CD4-positive, CD25-positive, alpha-beta regulatory T cell (primary cell): ENCODE results near the gene CIC. TPM values are rescaled to one million over a fixed set of nuclear protein-coding genes. Genes with fewer than 3 reads are reported as not detected.
"Not testable (repeated sequence)": the region's sequence is repeated elsewhere in the genome, so short reads cannot be mapped to it uniquely, and the experiment has no call there.

Experiments
- ATAC-seq, 2 donors: fragments of 150-1000 bp; cut with Tn5 transposase; one replicate each; pipeline ENCODE4 v1.10.0; 2021; ENCODE audit warnings: low read depth in 2 of 2, moderate number of reproducible peaks in 2 of 2, moderate library complexity in 1 of 2
- DNase-seq, 3 donors: peaks; one replicate each; pipeline versions ENCODE4 v3.0.0 to v3.0.0-alpha.2; 2012 to 2022; ENCODE audit warnings: mixed read lengths in 1 of 3
- H3K27ac ChIP-seq: one replicate; pipeline ENCODE4 v1.7.0; 2013; ENCODE audit warnings: mild to moderate bottlenecking, low read length; ENCODE audit not compliant: insufficient read depth, poor library complexity, severe bottlenecking
- H3K27me3 ChIP-seq: one replicate; pipeline ENCODE4 v1.7.0; 2013; ENCODE audit warnings: low read length; ENCODE audit not compliant: control insufficient read depth, insufficient read depth
- H3K36me3 ChIP-seq: one replicate; pipeline ENCODE4 v1.7.0; 2013; ENCODE audit warnings: mild to moderate bottlenecking, low read length, moderate library complexity; ENCODE audit not compliant: control insufficient read depth, insufficient read depth
- H3K4me1 ChIP-seq: 2 replicates; pipeline ENCODE4 v1.7.0; 2013; ENCODE audit warnings: mild to moderate bottlenecking, low read length; ENCODE audit not compliant: insufficient read depth, control insufficient read depth, poor library complexity, severe bottlenecking
- H3K4me3 ChIP-seq: one replicate; pipeline ENCODE4 v1.7.0; 2013; ENCODE audit warnings: low read depth, mild to moderate bottlenecking, low read length, moderate library complexity
- H3K9me3 ChIP-seq, 2 experiments: 1 replicate in 1 of 2; 2 replicates in 1 of 2; pipeline ENCODE4 v1.7.0; 2013; ENCODE audit warnings: low read length in 2 of 2, mild to moderate bottlenecking in 1 of 2, moderate library complexity in 1 of 2; ENCODE audit not compliant: control insufficient read depth in 2 of 2
- H3K27ac Mint-ChIP-seq, 3 donors: one replicate each; pipeline ENCODE4 v1.8.0; 2020 to 2022; ENCODE audit warnings: mild to moderate bottlenecking in 3 of 3, mixed read lengths in 3 of 3, moderate library complexity in 2 of 3
- H3K27me3 Mint-ChIP-seq: one replicate; pipeline ENCODE4 v1.8.0; 2022; ENCODE audit warnings: mild to moderate bottlenecking, mixed read lengths
- H3K36me3 Mint-ChIP-seq: one replicate; pipeline ENCODE4 v1.8.0; 2020; ENCODE audit warnings: mixed read lengths
- H3K4me1 Mint-ChIP-seq, 4 donors: one replicate each; pipeline ENCODE4 v1.8.0; 2020 to 2022; ENCODE audit warnings: mixed read lengths in 4 of 4, mild to moderate bottlenecking in 1 of 4
- H3K4me3 Mint-ChIP-seq, 4 donors: one replicate each; pipeline ENCODE4 v1.8.0; 2020 to 2022; ENCODE audit warnings: mild to moderate bottlenecking in 4 of 4, mixed read lengths in 4 of 4, moderate library complexity in 3 of 4
- H3K9me3 Mint-ChIP-seq, 7 donors: one replicate each; pipeline ENCODE4 v1.8.0; 2020 to 2022; ENCODE audit warnings: mixed read lengths in 7 of 7, mild to moderate bottlenecking in 3 of 7, moderate library complexity in 2 of 7
- polyA plus RNA-seq, 4 donors: library from polyadenylated mRNA; unstranded; fragments of 300-500 nt; fragmentation: Illumina TruSeq; gene quantifications; one replicate each; pipeline ENCODE4 v1.2.3, GENCODE V29; 2021
- total RNA-seq: library from RNA; stranded (reverse); gene quantifications from one replicate; pipeline ENCODE4 v1.2.3, GENCODE V29; 2022

The CIC gene
- total and polyA plus RNA-seq, 5 donors from 2014 or later, result 0.41 to 124 (median 0.80) TPM

- no peak for ATAC-seq
- H3K27ac ChIP-seq, result no peak overlapping the region
- Mint-ChIP-seq H3K27me3 (peaks cover 28% of the 10 kb centered on the region), H3K9me3 (peaks cover 0 to 4% (median 0%) of the 10 kb centered on the region in 7 donors), H3K36me3 (peaks cover 3% of the 10 kb centered on the region), H3K4me1 (peaks cover 3 to 35% (median 22%) of the 10 kb centered on the region in 4 donors), H3K4me3 (peak overlapping the region; percentile 88 to 96 (median 94)), H3K27ac (no peak overlapping the region)
- DNase-seq, result no peak
- H3K4me1 ChIP-seq, result peaks cover 25% of the 10 kb centered on the region
- H3K36me3 ChIP-seq, result no peaks in the 10 kb centered on the region
- peak overlapping the region; percentile 21 for H3K4me3 ChIP-seq
- peaks cover 6% of the 10 kb centered on the region for H3K27me3 ChIP-seq
- H3K9me3 ChIP-seq, result no peaks in the 10 kb centered on the region
Observed at GRCh38 chr19:42326969-42327368, 57.9 kb downstream of the CIC start.

GRCh38 chr19:42327381-42327780, 58.3 kb downstream of the CIC start:
- ATAC-seq (no peak), DNase-seq (no peak)
- no peak overlapping the region for H3K27ac Mint-ChIP-seq

GRCh38 chr19:42328106-42328505, 59.1 kb downstream of the CIC start:
- H3K9me3 ChIP-seq, result no peaks in the 10 kb centered on the region
- H3K27me3 Mint-ChIP-seq, result peaks cover 17% of the 10 kb centered on the region
- peaks cover 3 to 35% (median 22%) of the 10 kb centered on the region in 4 donors for H3K4me1 Mint-ChIP-seq
- no peak overlapping the region for H3K4me3 ChIP-seq
- no peaks in the 10 kb centered on the region for H3K36me3 ChIP-seq
- peaks cover 25% of the 10 kb centered on the region for H3K4me1 ChIP-seq
- ATAC-seq, result no peak
- peaks cover 3% of the 10 kb centered on the region for H3K27me3 ChIP-seq
- H3K27ac ChIP-seq, result no peak overlapping the region
- peak overlapping the region in 1 of 4 donors; percentile 88 for H3K4me3 Mint-ChIP-seq
- H3K27ac Mint-ChIP-seq, result peak overlapping the region in 1 of 3 donors; percentile 48
- H3K9me3 Mint-ChIP-seq, result peaks cover 0 to 4% (median 0%) of the 10 kb centered on the region in 7 donors
- H3K36me3 Mint-ChIP-seq, result peaks cover 3% of the 10 kb centered on the region
- no peak for DNase-seq

More at GRCh38 chr19:42327381-42327780, 58.3 kb downstream of the CIC start:
- H3K9me3 ChIP-seq, result no peaks in the 10 kb centered on the region
- Mint-ChIP-seq H3K27me3 (peaks cover 24% of the 10 kb centered on the region), H3K9me3 (peaks cover 0 to 4% (median 0%) of the 10 kb centered on the region in 7 donors), H3K4me1 (peaks cover 3 to 35% (median 22%) of the 10 kb centered on the region in 4 donors), H3K4me3 (peak overlapping the region in 2 of 4 donors; percentile 38 to 88), H3K36me3 (peaks cover 3% of the 10 kb centered on the region)
- no peaks in the 10 kb centered on the region for H3K36me3 ChIP-seq
- H3K4me3 ChIP-seq, result no peak overlapping the region
- no peak overlapping the region for H3K27ac ChIP-seq
- peaks cover 25% of the 10 kb centered on the region for H3K4me1 ChIP-seq
- H3K27me3 ChIP-seq, result peaks cover 6% of the 10 kb centered on the region

- Histone ChIP-seq H3K36me3 (no peaks in the 10 kb centered on the region), H3K4me1 (peaks cover 23% of the 10 kb centered on the region), H3K27me3 (no peaks in the 10 kb centered on the region), H3K9me3 (no peaks in the 10 kb centered on the region), H3K4me3 (no peak overlapping the region), H3K27ac (no peak overlapping the region)
- Mint-ChIP-seq H3K4me3 (peak overlapping the region in 1 of 4 donors; percentile 46), H3K4me1 (peaks cover 3 to 35% (median 22%) of the 10 kb centered on the region in 4 donors), H3K27ac (peak overlapping the region in 1 of 3 donors; percentile 34), H3K9me3 (peaks cover 0 to 4% (median 0%) of the 10 kb centered on the region in 7 donors), H3K36me3 (peaks cover 3% of the 10 kb centered on the region), H3K27me3 (peaks cover 14% of the 10 kb centered on the region)
- DNase-seq (no peak), ATAC-seq (no peak)
Observed at GRCh38 chr19:42328854-42329253, 59.8 kb downstream of the CIC start.

GRCh38 chr19:42330241-42330711, 61.2 kb downstream of the CIC start:
- peak overlapping the region in 1 of 3 donors; percentile 44 for H3K27ac Mint-ChIP-seq
- Histone ChIP-seq H3K27ac (no peak overlapping the region), H3K27me3 (no peaks in the 10 kb centered on the region), H3K36me3 (no peaks in the 10 kb centered on the region), H3K9me3 (no peaks in the 10 kb centered on the region), H3K4me3 (no peak overlapping the region), H3K4me1 (peaks cover 10% of the 10 kb centered on the region)
- DNase-seq (no peak), ATAC-seq (no peak)
- H3K9me3 Mint-ChIP-seq, result no peaks in the 10 kb centered on the region
- H3K36me3 Mint-ChIP-seq, result no peaks in the 10 kb centered on the region
- H3K4me1 Mint-ChIP-seq, result peaks cover 0 to 29% (median 17%) of the 10 kb centered on the region in 4 donors
- H3K4me3 Mint-ChIP-seq, result no peak overlapping the region
- peaks cover 7% of the 10 kb centered on the region for H3K27me3 Mint-ChIP-seq

- not testable (repeated sequence) for H3K4me3 ChIP-seq, DNase-seq, H3K36me3 Mint-ChIP-seq, H3K9me3 Mint-ChIP-seq, H3K27ac Mint-ChIP-seq, H3K27ac ChIP-seq, H3K4me3 Mint-ChIP-seq, ATAC-seq, H3K4me1 ChIP-seq, H3K27me3 Mint-ChIP-seq, H3K36me3 ChIP-seq, H3K9me3 ChIP-seq, H3K27me3 ChIP-seq
- H3K4me1 Mint-ChIP-seq, result peaks cover 0 to 23% (median 15%) of the 10 kb centered on the region in 4 donors
Observed at GRCh38 chr19:42331333-42331732, 62.3 kb downstream of the CIC start.

- Mint-ChIP-seq H3K36me3 (no peaks in the 10 kb centered on the region), H3K27me3 (peaks cover 5% of the 10 kb centered on the region), H3K4me3 (no peak overlapping the region), H3K9me3 (no peaks in the 10 kb centered on the region), H3K4me1 (peaks cover 0 to 15% (median 11%) of the 10 kb centered on the region in 4 donors), H3K27ac (no peak overlapping the region)
- DNase-seq, result no peak
- Histone ChIP-seq H3K36me3 (peaks cover 3% of the 10 kb centered on the region), H3K9me3 (no peaks in the 10 kb centered on the region), H3K27ac (no peak overlapping the region), H3K27me3 (no peaks in the 10 kb centered on the region), H3K4me1 (no peaks in the 10 kb centered on the region), H3K4me3 (no peak overlapping the region)
- no peak for ATAC-seq
Observed at GRCh38 chr19:42332059-42332458, 63.0 kb downstream of the CIC start.

GRCh38 chr19:42333018-42333417, 64.0 kb downstream of the CIC start:
- Histone ChIP-seq H3K4me3 (no peak overlapping the region), H3K27ac (no peak overlapping the region), H3K27me3 (no peaks in the 10 kb centered on the region), H3K36me3 (peaks cover 3% of the 10 kb centered on the region), H3K9me3 (no peaks in the 10 kb centered on the region), H3K4me1 (no peaks in the 10 kb centered on the region)
- ATAC-seq (no peak), DNase-seq (no peak)
- no peaks in the 10 kb centered on the region for H3K36me3 Mint-ChIP-seq
- H3K4me3 Mint-ChIP-seq, result no peak overlapping the region
- no peaks in the 10 kb centered on the region for H3K9me3 Mint-ChIP-seq
- H3K27ac Mint-ChIP-seq, result no peak overlapping the region
- peaks cover 5% of the 10 kb centered on the region for H3K27me3 Mint-ChIP-seq
- H3K4me1 Mint-ChIP-seq, result peaks cover 0 to 14% (median 6%) of the 10 kb centered on the region in 4 donors
